ENCODE measurements around the gene DENND5A. TPM values are rescaled to one million over a fixed set of nuclear protein-coding genes. Genes with fewer than 3 reads are reported as not detected.
A peak's percentile ranks its signal among the peaks of the same experiment; 100 is the strongest.
"Not testable (repeated sequence)": the region's sequence is repeated elsewhere in the genome, so short reads cannot be mapped to it uniquely, and the experiment has no call there.

DENND5A gene
- total RNA-seq, 2 experiments from 2014 or later, result 46.5 to 50.9 TPM

DNA sequence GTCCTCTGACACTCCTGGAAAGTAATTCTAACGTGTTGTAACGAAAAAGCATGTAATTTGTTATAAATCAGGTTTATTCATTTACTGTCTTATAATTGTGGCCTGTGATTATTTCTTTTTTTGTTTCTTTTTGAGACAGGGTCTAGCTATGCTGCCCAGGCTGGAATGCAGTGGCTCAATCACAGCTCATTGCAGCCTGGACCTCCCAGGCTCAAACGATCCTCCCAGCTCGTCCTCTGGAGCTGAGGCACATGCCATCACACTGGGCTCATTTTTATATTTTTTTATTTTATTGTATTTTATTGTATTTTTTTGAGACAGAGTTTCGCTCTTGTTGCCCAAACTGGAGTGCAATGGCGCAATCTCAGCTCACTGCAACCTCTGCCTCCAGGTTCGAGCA is 15.9 kb downstream of the DENND5A start:
- no peak for DNase-seq
- H3K27ac Mint-ChIP-seq, result no peak overlapping the region
- no peak overlapping the region for H3K4me3 Mint-ChIP-seq
- H3K9me3 Mint-ChIP-seq, result peaks cover 6% of the 10 kb centered on the region
- peaks cover 14% of the 10 kb centered on the region for H3K36me3 Mint-ChIP-seq
- H3K27me3 Mint-ChIP-seq, result no peaks in the 10 kb centered on the region
- H3K4me1 Mint-ChIP-seq, result peaks cover 57% of the 10 kb centered on the region

DNA sequence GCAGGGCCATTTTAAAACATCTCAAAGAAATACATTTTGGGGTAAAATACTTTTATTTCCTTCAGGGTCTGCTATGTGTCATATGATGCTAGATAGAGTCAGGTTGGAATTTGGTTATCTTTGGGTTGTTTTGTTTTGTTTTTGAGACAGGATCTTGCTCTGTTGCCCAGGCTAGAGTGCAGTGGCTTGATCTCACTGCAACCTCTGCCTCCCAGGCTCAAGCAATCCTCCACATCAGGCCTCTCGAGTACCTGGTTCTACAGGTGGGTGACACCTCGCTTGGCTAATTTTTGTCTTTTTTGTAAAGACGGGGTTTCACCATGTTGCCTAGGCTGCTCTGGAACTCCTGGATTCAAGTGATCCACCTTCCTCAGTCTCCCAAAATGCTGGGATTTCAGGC is 17.3 kb downstream of the DENND5A start:
- no peaks in the 10 kb centered on the region for H3K27me3 Mint-ChIP-seq
- peaks cover 58% of the 10 kb centered on the region for H3K4me1 Mint-ChIP-seq
- H3K4me3 Mint-ChIP-seq, result no peak overlapping the region
- DNase-seq, result no peak
- peaks cover 18% of the 10 kb centered on the region for H3K36me3 Mint-ChIP-seq
- no peak overlapping the region for H3K27ac Mint-ChIP-seq
- peaks cover 6% of the 10 kb centered on the region for H3K9me3 Mint-ChIP-seq

DNA sequence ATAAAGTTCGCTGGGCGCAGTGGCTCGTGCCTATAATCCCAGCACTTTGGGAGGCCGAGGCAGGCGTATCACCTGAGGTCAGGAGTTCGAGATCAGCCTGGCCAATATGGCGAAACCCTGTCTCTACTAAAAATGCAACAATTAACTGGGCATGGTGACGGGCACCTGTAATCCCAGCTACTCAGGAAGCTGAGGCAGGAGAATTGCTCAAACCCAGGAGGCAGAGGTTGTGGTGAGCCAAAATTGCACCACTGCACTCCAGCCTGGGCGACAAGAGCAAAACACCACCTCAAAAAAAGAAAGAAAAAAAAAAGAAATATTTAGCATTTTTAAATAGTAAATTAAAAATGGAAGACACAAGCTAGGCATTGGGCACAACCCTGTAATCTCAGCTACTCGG is 28.9 kb downstream of the DENND5A start:
- peaks cover 33% of the 10 kb centered on the region for H3K4me1 Mint-ChIP-seq
- H3K27me3 Mint-ChIP-seq, H3K27ac Mint-ChIP-seq, DNase-seq, H3K9me3 Mint-ChIP-seq: not testable (repeated sequence)
- H3K4me3 Mint-ChIP-seq, result peak overlapping the region; percentile 22
- peaks cover 22% of the 10 kb centered on the region for H3K36me3 Mint-ChIP-seq

DNA sequence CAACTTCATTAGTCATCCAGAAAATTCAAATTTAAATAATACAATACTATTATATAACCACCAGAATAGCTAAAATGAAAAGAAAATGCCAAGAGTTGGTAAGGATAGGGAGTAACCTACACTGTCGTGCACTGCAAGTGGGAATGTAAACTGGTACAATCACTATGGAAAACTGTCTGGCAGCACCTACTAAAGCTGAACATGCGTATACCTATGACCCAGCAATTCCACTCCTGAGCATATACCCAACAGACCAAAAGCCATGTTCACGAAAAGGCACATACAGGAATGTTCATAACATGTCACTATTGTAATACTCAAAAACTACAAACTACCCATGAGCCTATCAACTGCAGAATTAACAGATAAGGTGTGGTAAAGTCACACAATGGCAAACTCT is 32.7 kb downstream of the DENND5A start:
- H3K4me1 Mint-ChIP-seq, result peaks cover 44% of the 10 kb centered on the region

DNA sequence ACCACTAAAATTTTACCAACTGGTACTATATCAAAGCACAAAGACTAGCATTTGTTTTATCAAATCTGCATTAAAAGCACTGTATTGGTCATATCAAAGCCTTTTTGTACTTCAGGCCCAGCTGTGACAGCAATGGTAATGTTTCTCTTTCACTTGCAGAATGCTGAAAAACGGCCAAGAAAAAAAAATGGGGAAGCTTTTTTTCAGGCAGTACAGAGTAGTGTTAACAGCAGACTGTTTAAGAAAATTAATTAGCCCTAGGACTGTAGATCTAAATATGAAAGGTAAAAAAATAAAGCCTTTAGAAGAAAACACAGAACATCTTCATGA is 33.3 kb downstream of the DENND5A start:
- H3K27me3 Mint-ChIP-seq, result no peaks in the 10 kb centered on the region
- peaks cover 22% of the 10 kb centered on the region for H3K36me3 Mint-ChIP-seq
- H3K27ac Mint-ChIP-seq, result peak overlapping the region; percentile 36
- peaks cover 48% of the 10 kb centered on the region for H3K4me1 Mint-ChIP-seq
- H3K9me3 Mint-ChIP-seq, result peaks cover 8% of the 10 kb centered on the region
- peak overlapping the region; percentile 59 for H3K4me3 Mint-ChIP-seq
- no peak for DNase-seq

More for the DNA sequence above, 32.7 kb downstream of the DENND5A start:
- Mint-ChIP-seq H3K4me3 (no peak overlapping the region), H3K9me3 (peaks cover 8% of the 10 kb centered on the region), H3K27me3 (no peaks in the 10 kb centered on the region), H3K36me3 (peaks cover 22% of the 10 kb centered on the region), H3K27ac (no peak overlapping the region)
- no peak for DNase-seq

DNA sequence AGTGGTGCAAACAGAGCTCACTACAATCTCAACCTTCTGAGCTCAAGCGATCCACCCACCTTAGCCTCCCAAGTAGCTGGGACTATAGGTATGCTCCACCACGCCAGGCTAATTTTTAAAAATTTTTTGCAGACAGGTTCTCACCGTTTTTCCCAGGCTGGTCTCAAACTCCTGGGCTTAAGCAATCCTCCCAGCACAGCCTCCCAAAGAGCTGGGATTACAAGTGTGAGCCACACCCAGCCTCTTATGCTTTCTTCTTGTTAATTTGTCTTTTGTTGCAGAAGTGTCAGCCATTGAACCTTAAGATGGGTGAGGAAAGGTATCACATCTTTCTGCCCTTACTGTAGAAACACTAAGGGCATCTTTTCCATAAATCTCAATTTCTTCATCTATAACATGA is 34.9 kb downstream of the DENND5A start:
- H3K4me3 Mint-ChIP-seq, result no peak overlapping the region
- no peak for DNase-seq
- H3K36me3 Mint-ChIP-seq, result peaks cover 19% of the 10 kb centered on the region
- H3K27me3 Mint-ChIP-seq, result no peaks in the 10 kb centered on the region
- H3K9me3 Mint-ChIP-seq, result peaks cover 8% of the 10 kb centered on the region
- H3K4me1 Mint-ChIP-seq, result peaks cover 50% of the 10 kb centered on the region
- no peak overlapping the region for H3K27ac Mint-ChIP-seq

DNA sequence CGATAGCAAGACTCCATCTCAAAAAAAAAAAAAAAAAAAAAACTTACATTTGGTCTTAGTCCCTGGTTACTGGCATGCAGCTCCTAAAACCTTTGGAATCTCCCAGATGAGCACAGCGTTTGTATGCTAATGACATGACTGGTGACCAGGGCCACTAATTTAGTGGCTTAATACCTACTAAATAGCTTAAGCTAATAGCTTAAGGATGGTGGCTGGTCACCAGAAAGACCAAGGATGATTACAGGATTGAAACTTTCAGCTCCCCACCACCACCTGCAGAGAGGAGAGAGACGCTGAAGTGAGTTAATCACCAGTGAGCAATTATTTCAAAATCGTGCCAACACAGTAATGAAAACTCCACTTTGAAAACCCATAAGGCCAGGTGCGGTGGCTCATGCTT is 37.1 kb downstream of the DENND5A start:
- Mint-ChIP-seq H3K27me3 (no peaks in the 10 kb centered on the region), H3K9me3 (no peaks in the 10 kb centered on the region), H3K36me3 (peaks cover 3% of the 10 kb centered on the region), H3K4me1 (peaks cover 41% of the 10 kb centered on the region), H3K27ac (no peak overlapping the region), H3K4me3 (no peak overlapping the region)
- no peak for DNase-seq

DNA sequence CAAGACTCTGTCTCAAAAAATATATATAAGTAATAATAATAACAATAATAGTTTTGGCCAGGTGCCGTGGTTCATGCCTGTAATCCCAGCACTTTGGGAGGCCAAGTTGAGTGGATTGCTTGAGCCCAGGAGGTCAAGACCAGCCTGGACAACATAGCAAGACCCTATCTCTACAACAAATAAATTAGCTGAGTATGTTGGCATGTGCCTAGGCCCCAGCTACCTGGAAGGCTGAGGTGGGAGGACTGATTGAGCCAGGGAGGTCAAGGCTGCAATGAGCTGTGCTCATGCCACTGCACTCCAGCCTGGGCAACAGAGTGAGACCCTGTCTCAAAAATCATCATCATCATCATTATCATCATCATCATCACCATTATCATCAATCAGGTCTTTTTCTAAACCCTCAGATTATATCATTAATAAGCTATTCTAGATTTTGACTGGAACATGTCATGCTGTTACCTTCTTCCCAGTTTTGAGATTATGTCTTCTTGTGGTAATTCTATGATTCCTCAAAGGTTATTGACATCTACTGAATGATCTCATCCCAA is 39.3 kb downstream of the DENND5A start:
- peaks cover 3% of the 10 kb centered on the region for H3K36me3 Mint-ChIP-seq

DNA sequence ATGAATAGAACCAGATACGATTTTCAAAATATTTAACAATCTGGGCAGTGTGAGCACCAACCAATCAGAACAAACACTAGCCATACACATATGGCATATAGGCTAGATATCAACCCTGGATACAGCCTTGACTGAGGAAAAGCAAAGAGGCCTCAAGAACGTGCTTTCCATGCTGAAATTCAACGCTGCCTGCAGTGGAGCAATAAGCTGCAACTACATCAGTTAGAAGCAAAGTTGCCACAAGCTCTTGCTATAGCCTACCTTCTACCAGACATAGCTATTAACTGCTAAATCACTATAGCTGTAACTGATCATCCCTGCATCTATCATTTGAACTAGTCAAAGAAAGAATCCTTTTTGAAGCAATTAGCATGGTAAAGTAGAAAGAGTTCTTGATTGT is 42.5 kb downstream of the DENND5A start:
- peaks cover 21% of the 10 kb centered on the region for H3K4me1 Mint-ChIP-seq
- peaks cover 3% of the 10 kb centered on the region for H3K36me3 Mint-ChIP-seq
- no peaks in the 10 kb centered on the region for H3K9me3 Mint-ChIP-seq
- no peak overlapping the region for H3K27ac Mint-ChIP-seq
- DNase-seq, result no peak
- H3K4me3 Mint-ChIP-seq, result no peak overlapping the region
- no peaks in the 10 kb centered on the region for H3K27me3 Mint-ChIP-seq

More for the DNA sequence above, 39.3 kb downstream of the DENND5A start:
- no peak for DNase-seq
- Mint-ChIP-seq H3K27me3 (no peaks in the 10 kb centered on the region), H3K27ac (no peak overlapping the region), H3K4me3 (no peak overlapping the region), H3K4me1 (peaks cover 24% of the 10 kb centered on the region), H3K9me3 (no peaks in the 10 kb centered on the region)

DNA sequence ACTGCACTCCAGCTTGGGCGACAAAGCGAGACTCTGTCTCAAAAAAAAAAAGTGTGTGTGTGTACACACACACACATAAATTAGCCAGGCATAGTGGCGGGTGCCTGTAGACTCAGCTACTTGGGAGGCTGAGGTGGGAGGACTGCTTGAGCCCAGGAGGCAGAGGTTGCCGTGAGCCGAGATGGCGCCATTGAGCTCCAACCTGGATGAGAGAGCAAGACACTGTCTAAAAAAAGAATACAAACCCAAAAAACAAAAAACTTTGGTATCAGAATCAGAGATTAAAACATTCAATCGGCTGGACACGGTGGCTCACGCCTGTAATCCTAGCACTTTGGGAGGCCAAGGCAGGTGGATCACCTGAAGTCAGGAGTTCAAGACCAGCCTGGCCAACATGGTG is 44.3 kb downstream of the DENND5A start:
- not testable (repeated sequence) for DNase-seq, H3K4me3 Mint-ChIP-seq, H3K9me3 Mint-ChIP-seq, H3K27ac Mint-ChIP-seq, H3K27me3 Mint-ChIP-seq, H3K36me3 Mint-ChIP-seq
- H3K4me1 Mint-ChIP-seq, result peaks cover 15% of the 10 kb centered on the region

DNA sequence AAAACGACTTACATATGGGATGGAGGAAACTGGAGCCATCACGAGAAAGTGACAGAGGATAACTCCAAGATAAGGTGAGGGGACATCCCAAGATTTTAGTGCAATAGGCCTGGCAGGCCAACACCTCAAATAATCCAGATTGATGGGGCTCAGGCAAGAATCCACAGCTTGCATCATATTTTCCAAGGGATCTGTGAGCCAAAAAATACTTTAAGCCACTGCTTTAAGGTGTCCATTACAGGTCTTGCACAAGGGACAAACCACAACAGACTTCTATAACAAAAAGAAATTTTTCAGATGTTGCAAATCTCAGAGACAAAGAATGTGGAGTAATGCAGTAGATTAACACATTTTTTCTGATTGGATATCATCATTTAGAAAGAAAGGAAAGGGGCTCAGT is 45.6 kb downstream of the DENND5A start:
- no peak overlapping the region for H3K27ac Mint-ChIP-seq

DNA sequence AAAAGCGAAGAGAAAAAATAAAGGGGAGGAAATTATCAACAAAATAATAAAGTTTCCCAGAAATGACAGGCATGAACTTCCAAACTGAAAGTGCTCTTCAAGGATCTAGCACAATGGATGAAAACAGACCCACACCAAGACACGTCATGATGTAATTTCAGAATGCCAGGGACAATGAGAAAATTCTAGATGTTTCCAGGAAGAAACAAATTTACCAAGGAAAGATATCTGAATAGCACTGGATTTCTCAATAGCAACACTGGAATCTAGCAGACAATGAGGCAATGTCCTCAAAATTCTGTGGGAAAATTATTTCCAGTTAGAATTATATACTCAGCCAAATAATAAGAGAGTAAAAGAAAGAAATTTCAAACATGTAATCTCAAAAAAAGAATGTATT is 46.0 kb downstream of the DENND5A start:
- H3K27ac Mint-ChIP-seq, result no peak overlapping the region
- no peak overlapping the region for H3K4me3 Mint-ChIP-seq
- H3K36me3 Mint-ChIP-seq, result no peaks in the 10 kb centered on the region
- no peaks in the 10 kb centered on the region for H3K9me3 Mint-ChIP-seq
- peaks cover 28% of the 10 kb centered on the region for H3K4me1 Mint-ChIP-seq
- H3K27me3 Mint-ChIP-seq, result no peaks in the 10 kb centered on the region
- no peak for DNase-seq

More for the DNA sequence above, 45.6 kb downstream of the DENND5A start:
- no peaks in the 10 kb centered on the region for H3K9me3 Mint-ChIP-seq
- H3K36me3 Mint-ChIP-seq, result no peaks in the 10 kb centered on the region
- H3K4me3 Mint-ChIP-seq, result no peak overlapping the region
- H3K4me1 Mint-ChIP-seq, result peaks cover 25% of the 10 kb centered on the region
- DNase-seq, result no peak
- H3K27me3 Mint-ChIP-seq, result no peaks in the 10 kb centered on the region

DNA sequence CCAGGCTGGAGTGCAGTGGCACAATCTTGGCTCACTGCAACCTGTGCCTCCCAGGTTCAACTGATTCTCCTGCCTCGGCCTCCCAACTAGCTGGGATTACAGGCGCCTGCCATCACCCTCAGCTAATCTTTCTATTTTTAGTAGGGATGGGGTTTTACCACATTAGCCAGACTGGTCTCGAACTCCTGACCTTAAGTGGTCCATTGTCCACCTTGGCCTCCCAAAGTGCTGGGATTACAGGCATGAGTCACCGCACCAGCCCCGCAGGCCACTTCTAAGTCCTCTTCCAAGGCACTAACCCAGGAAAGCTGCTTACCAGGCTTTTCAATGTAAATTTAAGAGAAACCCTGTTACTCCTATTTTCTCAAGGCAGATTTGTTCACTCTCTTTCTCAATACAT is 50.4 kb downstream of the DENND5A start:
- Mint-ChIP-seq H3K4me3 (no peak overlapping the region), H3K9me3 (peaks cover 2% of the 10 kb centered on the region), H3K27me3 (no peaks in the 10 kb centered on the region), H3K36me3 (peaks cover 4% of the 10 kb centered on the region), H3K4me1 (peaks cover 54% of the 10 kb centered on the region), H3K27ac (no peak overlapping the region)
- no peak for DNase-seq

DNA sequence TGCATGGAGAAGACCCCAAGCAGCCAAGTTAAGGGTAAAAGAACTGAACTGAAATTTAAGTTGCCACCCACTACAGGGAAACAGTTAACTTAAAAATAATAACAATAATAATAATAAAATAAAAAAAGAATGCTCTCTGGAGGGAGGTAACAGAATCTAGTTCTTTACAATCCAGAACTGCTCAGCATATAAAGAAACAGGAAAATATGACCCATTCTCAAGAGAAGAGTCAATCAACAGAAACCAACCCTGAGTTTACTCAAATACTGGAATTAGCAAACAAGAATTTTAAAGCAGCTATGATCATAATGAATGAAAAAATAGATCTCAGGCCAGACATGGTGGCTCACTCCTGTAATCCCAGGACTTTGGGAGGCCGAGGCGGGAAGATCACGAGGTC is 53.8 kb downstream of the DENND5A start:
- H3K4me3 Mint-ChIP-seq, result no peak overlapping the region

DNA sequence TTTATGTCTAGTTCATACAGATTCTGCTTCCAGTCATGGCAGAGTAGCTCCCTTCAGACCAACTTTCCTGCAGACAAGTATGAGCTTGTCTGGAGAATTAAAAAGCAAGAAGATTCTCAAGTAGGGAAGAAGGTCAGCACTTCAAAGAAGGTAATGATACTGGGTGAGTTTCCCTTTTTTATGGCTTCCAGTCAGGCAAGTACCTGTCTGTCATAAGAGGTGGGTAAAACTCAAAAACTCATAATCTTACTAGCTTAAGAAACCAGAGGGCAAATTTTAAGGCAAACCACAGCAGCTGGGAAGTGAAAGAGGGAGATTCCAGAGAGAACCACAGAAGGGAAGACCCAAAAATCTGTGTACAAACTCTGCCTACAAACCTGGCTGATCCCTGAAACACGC is 54.2 kb downstream of the DENND5A start:
- Mint-ChIP-seq H3K27ac (peak overlapping the region; percentile 31), H3K4me1 (peaks cover 67% of the 10 kb centered on the region), H3K4me3 (no peak overlapping the region), H3K27me3 (no peaks in the 10 kb centered on the region), H3K9me3 (peaks cover 2% of the 10 kb centered on the region), H3K36me3 (peaks cover 4% of the 10 kb centered on the region)
- DNase-seq, result peak; percentile 14

More for the DNA sequence above, 53.8 kb downstream of the DENND5A start:
- Mint-ChIP-seq H3K4me1 (peaks cover 69% of the 10 kb centered on the region), H3K27ac (no peak overlapping the region), H3K27me3 (no peaks in the 10 kb centered on the region), H3K36me3 (peaks cover 4% of the 10 kb centered on the region), H3K9me3 (peaks cover 2% of the 10 kb centered on the region)
- no peak for DNase-seq

DNA sequence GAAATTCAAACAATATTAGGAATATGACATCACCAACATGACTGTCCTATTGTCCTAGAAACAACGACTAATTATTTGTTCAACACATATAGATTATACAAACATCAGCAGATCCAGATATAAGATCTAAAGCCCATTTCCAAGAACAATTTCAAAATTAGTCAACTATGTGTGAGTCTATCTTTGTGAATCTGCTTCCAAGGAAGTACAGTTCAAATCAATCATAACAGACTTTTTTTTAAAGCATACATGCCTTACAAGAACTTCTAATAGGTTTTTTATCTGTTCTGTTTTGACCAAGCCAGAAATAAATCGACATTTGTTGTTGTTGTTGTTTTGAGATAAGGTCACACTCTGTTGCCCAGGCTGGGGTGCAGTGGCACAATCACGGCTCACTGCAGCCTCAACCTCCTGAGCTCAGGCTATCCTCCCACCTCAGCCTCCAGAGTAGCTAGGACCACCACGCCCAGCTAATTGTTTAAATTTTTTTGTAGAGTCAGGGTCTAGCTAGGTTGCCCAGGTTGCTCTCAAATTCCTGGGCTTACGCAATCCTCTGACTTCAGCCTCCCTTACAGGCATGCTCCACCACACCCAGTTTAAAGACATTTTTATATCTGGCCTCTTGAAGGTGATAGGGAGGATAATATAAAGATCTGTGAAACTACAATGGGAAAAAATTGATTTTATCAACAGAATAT is 54.8 kb downstream of the DENND5A start:
- no peak for DNase-seq
- Mint-ChIP-seq H3K4me1 (peaks cover 65% of the 10 kb centered on the region), H3K36me3 (peaks cover 4% of the 10 kb centered on the region), H3K4me3 (no peak overlapping the region), H3K9me3 (peaks cover 2% of the 10 kb centered on the region), H3K27me3 (no peaks in the 10 kb centered on the region), H3K27ac (peak overlapping the region; percentile 31)
